SK-N-SH (cell line): ENCODE results near the gene GPANK1. TPM values are rescaled to one million over a fixed set of nuclear protein-coding genes. Genes with fewer than 3 reads are reported as not detected.
"Not testable (repeated sequence)": the region's sequence is repeated elsewhere in the genome, so short reads cannot be mapped to it uniquely, and the experiment has no call there.

Experiments used
- CTCF ChIA-PET: fragments of 300-600, 350-600 bp; formaldehyde crosslinking; extraction: SDS; loops from one replicate; lab custom pipeline; 2021; lab: Yijun Ruan, JAX
- POLR2A ChIA-PET: fragments of 350-600 bp; sonication (Branson Sonifier 250); formaldehyde crosslinking; extraction: SDS; loops from one replicate; lab custom pipeline; 2020; ENCODE audit warnings: antibody characterized with exemption, inconsistent platforms; lab: Yijun Ruan, JAX
- DNase-seq: peaks from one replicate; pipeline ENCODE4 v3.0.0; 2012
- H2AFZ ChIP-seq: fragments of 200-600 bp; sonication (generic); 2 replicates; pipeline ENCODE4 v1.8.1; 2016; ENCODE audit warnings: antibody characterized with exemption, mild to moderate bottlenecking, low read depth
- H3F3A ChIP-seq: fragments of 200-600 bp; sonication (generic); replicated peaks from 2 replicates; pipeline ENCODE3; 2016; ENCODE audit warnings: antibody characterized with exemption, mild to moderate bottlenecking; ENCODE audit not compliant: insufficient read depth
- H3K27ac ChIP-seq, 2 experiments: fragments of 200-500 bp in 1 of 2; fragments of 200-600 bp in 1 of 2; sonication (Bioruptor generic) in 1 of 2; sonication (generic), shearing (Covaris generic) in 1 of 2; 2 replicates each; pipeline versions ENCODE4 v1.5.1 to v1.6.1; 2014 to 2016; ENCODE audit warnings: low read depth in 2 of 2, inconsistent platforms in 1 of 2, low read length in 1 of 2, mild to moderate bottlenecking in 1 of 2, mixed read lengths in 1 of 2
- H3K27me3 ChIP-seq: fragments of 200-600 bp; sonication (generic), shearing (Covaris generic); 2 replicates; pipeline ENCODE4 v1.6.1; 2016; ENCODE audit warnings: mixed run types; ENCODE audit not compliant: insufficient read depth
- H3K36me3 ChIP-seq, 2 experiments: fragments of 200-500 bp in 1 of 2; fragments of 200-600 bp in 1 of 2; sonication (Bioruptor generic) in 1 of 2; sonication (generic) in 1 of 2; replicated peaks in 1 of 2; 2 replicates each; pipeline versions ENCODE3 to v1.5.1; 2014 to 2016; ENCODE audit warnings: low read length in 1 of 2, mild to moderate bottlenecking in 1 of 2; ENCODE audit not compliant: insufficient read depth in 2 of 2, control insufficient read depth in 1 of 2
- H3K4me1 ChIP-seq, 2 experiments: fragments of 200-500 bp in 1 of 2; fragments of 200-600 bp in 1 of 2; sonication (Bioruptor generic) in 1 of 2; sonication (generic), shearing (Covaris generic) in 1 of 2; 2 replicates each; pipeline versions ENCODE4 v1.5.1 to v1.6.1; 2014 to 2016; ENCODE audit warnings: low read depth in 1 of 2, low read length in 1 of 2, mixed run types in 1 of 2; ENCODE audit not compliant: insufficient read depth in 2 of 2, control insufficient read depth in 1 of 2
- H3K4me2 ChIP-seq: fragments of 200-600 bp; sonication (generic), shearing (Covaris generic); 2 replicates; pipeline ENCODE4 v1.6.1; 2017; ENCODE audit warnings: mixed run types
- H3K4me3 ChIP-seq, 2 experiments: fragments of 200-500 bp in 1 of 2; fragments of 200-600 bp in 1 of 2; sonication (Bioruptor generic) in 1 of 2; sonication (generic), shearing (Covaris generic) in 1 of 2; 2 replicates each; pipeline versions ENCODE4 v1.5.1 to v1.8.1; 2014 to 2016; ENCODE audit warnings: low read depth in 2 of 2, inconsistent platforms in 1 of 2, low read length in 1 of 2, mild to moderate bottlenecking in 1 of 2, mixed read lengths in 1 of 2, moderate library complexity in 1 of 2
- H3K79me2 ChIP-seq: fragments of 200-600 bp; sonication (generic); 2 replicates; pipeline ENCODE4 v1.8.1; 2017; ENCODE audit warnings: mild to moderate bottlenecking; ENCODE audit not compliant: insufficient read depth
- H3K9ac ChIP-seq: fragments of 200-600 bp; sonication (generic); 2 replicates; pipeline ENCODE4 v1.6.1; 2017; ENCODE audit warnings: mixed run types
- H3K9me2 ChIP-seq: fragments of 200-600 bp; sonication (generic); 2 replicates; pipeline ENCODE4 v1.6.1; 2017; ENCODE audit warnings: mixed run types
- H3K9me3 ChIP-seq: fragments of 200-600 bp; sonication (generic); 2 replicates; pipeline ENCODE4 v1.6.1; 2017; ENCODE audit warnings: mixed run types, mild to moderate bottlenecking, moderate library complexity
- H4K20me1 ChIP-seq: fragments of 200-600 bp; sonication (generic); 2 replicates; pipeline ENCODE4 v1.6.1; 2017; ENCODE audit warnings: mild to moderate bottlenecking, mixed run types; ENCODE audit not compliant: insufficient read depth
- EP300 ChIP-seq, 2 experiments: IDR thresholded peaks; 2 replicates each; pipeline versions ENCODE4 v1.4.0 to v1.6.1; 2012; ENCODE audit warnings: borderline replicate concordance in 1 of 2, low read depth in 1 of 2, low read length in 1 of 2
- EZH2phosphoT487 ChIP-seq: fragments of 200-600 bp; sonication (generic); IDR thresholded peaks from 2 replicates; pipeline ENCODE4 v1.6.1; 2017; ENCODE audit warnings: low read depth, mixed run types, mild to moderate bottlenecking, antibody characterized with exemption, moderate library complexity, borderline replicate concordance
- FOSL2 ChIP-seq: IDR thresholded peaks from 2 replicates; pipeline ENCODE4 v1.4.0; 2012; ENCODE audit warnings: low read depth, mild to moderate bottlenecking, moderate library complexity, borderline replicate concordance
- FOXJ3 ChIP-seq: sonication (generic); formaldehyde crosslinking; IDR thresholded peaks from 2 replicates; pipeline ENCODE4 v1.5.1; 2020; ENCODE audit warnings: mild to moderate bottlenecking, missing genetic modification reagents
- FOXM1 ChIP-seq: IDR thresholded peaks from 2 replicates; pipeline ENCODE4 v1.4.0; 2012; ENCODE audit warnings: low read depth, mild to moderate bottlenecking
- GABPA ChIP-seq: IDR thresholded peaks from 2 replicates; pipeline ENCODE4 v1.4.0; 2012; ENCODE audit warnings: low read depth, mild to moderate bottlenecking
- GATA2 ChIP-seq: sonication (generic); formaldehyde crosslinking; IDR thresholded peaks from 2 replicates; pipeline ENCODE4 v1.5.0; 2020; ENCODE audit warnings: mild to moderate bottlenecking, missing genetic modification reagents
- JUND ChIP-seq: IDR thresholded peaks from 2 replicates; pipeline ENCODE4 v1.4.0; 2012
- MAX ChIP-seq: IDR thresholded peaks from 2 replicates; pipeline ENCODE4 v1.4.0; 2012; ENCODE audit warnings: low read depth
- MEF2A ChIP-seq: IDR thresholded peaks from 2 replicates; pipeline ENCODE4 v1.4.0; 2012; ENCODE audit warnings: low read depth, borderline replicate concordance
- MXI1 ChIP-seq: IDR thresholded peaks from 2 replicates; pipeline ENCODE4 v1.6.1; 2012; ENCODE audit warnings: mild to moderate bottlenecking, low read depth, low read length, improper control_type of control experiment
- NRF1 ChIP-seq: IDR thresholded peaks from 2 replicates; pipeline ENCODE4 v1.6.1; 2012; ENCODE audit warnings: low read depth, mild to moderate bottlenecking, low read length
- RAD21 ChIP-seq: IDR thresholded peaks from 2 replicates; pipeline ENCODE4 v1.6.1; 2012; ENCODE audit warnings: mild to moderate bottlenecking, low read length
- TAF1 ChIP-seq: IDR thresholded peaks from 2 replicates; pipeline ENCODE4 v1.6.1; 2012; ENCODE audit warnings: low read depth, mild to moderate bottlenecking, low read length, moderate library complexity, borderline replicate concordance
- USF1 ChIP-seq: IDR thresholded peaks from 2 replicates; pipeline ENCODE4 v1.4.0; 2012; ENCODE audit warnings: low read depth, borderline replicate concordance
- USF2 ChIP-seq: fragments of 150-350 bp; IDR thresholded peaks from 2 replicates; pipeline ENCODE4 v1.6.1; 2017; ENCODE audit warnings: antibody characterized with exemption, low read length, low read depth, borderline replicate concordance
- WGBS: methylation state at CpG from one replicate; pipeline ENCODE4 v1.1.6; 2017; ENCODE audit warnings: low lambda C conversion rate; 5-methylcytosine and 5-hydroxymethylcytosine counted together
- polyA plus RNA-seq, 3 experiments: library from polyadenylated mRNA; depleted of rRNA; stranded (reverse); fragments of >200 nt; gene quantifications; 2 replicates each; pipeline ENCODE4 v1.2.3, GENCODE V29; 2012

Gene GPANK1
- polyA plus RNA-seq, 1 of the 3 experiments (the other 2 are of a cell fraction): 19.1 TPM

GRCh38 chr6:31710523-31711219, 45.9 kb upstream of the GPANK1 start:
- Histone ChIP-seq H3K9ac (no peak overlapping the region), H3K79me2 (no peaks in the 10 kb centered on the region), H2AFZ (no peak overlapping the region), H3K9me2 (no peaks in the 10 kb centered on the region), H3K27me3 (no peaks in the 10 kb centered on the region), H3K27ac (no peak overlapping the region), H3K36me3 (no peaks in the 10 kb centered on the region), H3K4me2 (no peak overlapping the region), H3F3A (peaks cover 4% of the 10 kb centered on the region), H4K20me1 (no peaks in the 10 kb centered on the region), H3K9me3 (no peaks in the 10 kb centered on the region), H3K4me1 (no peaks in the 10 kb centered on the region), H3K4me3 (no peak overlapping the region)
- ChIA-PET POLR2A (no interaction called here), CTCF (interaction anchor here (0.6 to 2.9 kb wide), 3 partner anchors 7 to 59 kb away, joined by 3 to 9 read pairs (median 6); partner anchors contain the start of gene ABHD16A)
- no peak for TF ChIP-seq GATA2
- TF ChIP-seq NRF1: no peak
- no peak for TF ChIP-seq USF2
- TF ChIP-seq FOXJ3 (CRISPR knock-in tag): no peak
- no peak for TF ChIP-seq JUND
- TF ChIP-seq MAX: no peak
- no peak for TF ChIP-seq FOXM1
- TF ChIP-seq MEF2A: no peak
- no peak for TF ChIP-seq EP300 (IDR thresholded peaks at IDR 0.05; ENCODE audit: borderline replicate concordance in 1 of 2, low read depth in 1 of 2, low read length in 1 of 2)
- TF ChIP-seq TAF1: no peak
- TF ChIP-seq EZH2phosphoT487: no peak
- no peak for TF ChIP-seq GABPA
- no peak for TF ChIP-seq FOSL2
- TF ChIP-seq RAD21: no peak
- no peak for TF ChIP-seq MXI1
- no peak for TF ChIP-seq USF1
- WGBS: 70% methylated on average over 5 of the region's 5 CpGs
- no peak for DNase-seq

- not testable (repeated sequence) for H3K79me2 ChIP-seq, H3K27me3 ChIP-seq, H3K9ac ChIP-seq, H4K20me1 ChIP-seq, H3K4me3 ChIP-seq, DNase-seq, H3K36me3 ChIP-seq, H3K27ac ChIP-seq, H3K4me2 ChIP-seq, H3K9me2 ChIP-seq, H3K9me3 ChIP-seq, H3K4me1 ChIP-seq, H2AFZ ChIP-seq
- POLR2A ChIA-PET: interaction anchor here (0.6 kb wide), 1 partner anchor 1096 kb away, joined by 3 read pairs; no protein-coding TSS in a partner anchor
- WGBS: 89% methylated on average over 11 of the region's 11 CpGs
- H3F3A ChIP-seq: peaks cover 12% of the 10 kb centered on the region
- CTCF ChIA-PET: interaction anchor here (1.5 kb wide), 1 partner anchor 21 kb away, joined by 5 read pairs; the partner anchor contains the start of gene DDAH2
These were observed 44.4 kb upstream of the GPANK1 start for GRCh38 chr6:31709157-31709556.
